AG10803 (cell line): ENCODE measurements around the gene MFSD6L.

Experiments
- DNase-seq: peaks from one replicate; pipeline ENCODE4 v3.0.0; 2010; ENCODE audit warnings: low read depth
- H3K4me3 ChIP-seq: 2 replicates; pipeline ENCODE4 v1.5.1; 2011; ENCODE audit warnings: mild to moderate bottlenecking, low read length, control low read depth
- TF ChIP-seq, protein P1 (sequence below): conservative IDR thresholded peaks from 2 replicates; pipeline ENCODE4 v1.5.1; 2011; ENCODE audit warnings: mild to moderate bottlenecking, low read length, control low read depth, inconsistent platforms

The MFSD6L gene

DNA sequence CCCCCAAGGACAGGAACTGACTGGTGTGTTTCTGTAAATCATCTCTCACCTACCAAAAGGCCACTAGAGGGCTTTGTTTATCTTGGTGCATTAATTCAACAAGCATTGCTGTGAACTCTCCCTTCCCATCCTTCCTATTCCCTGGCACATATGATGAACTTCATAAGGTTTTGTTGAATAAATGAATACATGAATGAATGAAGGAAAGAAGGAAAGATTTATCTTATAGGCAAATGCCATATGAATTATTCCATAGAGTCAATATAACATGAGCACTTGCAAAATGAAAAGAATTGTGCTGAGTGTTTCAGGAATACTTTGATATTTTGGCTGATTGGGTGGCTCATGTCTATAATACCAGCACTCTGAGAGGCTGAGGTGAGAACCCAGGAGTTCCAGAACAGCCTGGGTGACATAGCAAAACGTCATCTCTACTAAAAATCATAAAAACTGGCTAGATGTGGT lies 45.2 kb downstream of the MFSD6L start:
- TF ChIP-seq, protein P1, sequence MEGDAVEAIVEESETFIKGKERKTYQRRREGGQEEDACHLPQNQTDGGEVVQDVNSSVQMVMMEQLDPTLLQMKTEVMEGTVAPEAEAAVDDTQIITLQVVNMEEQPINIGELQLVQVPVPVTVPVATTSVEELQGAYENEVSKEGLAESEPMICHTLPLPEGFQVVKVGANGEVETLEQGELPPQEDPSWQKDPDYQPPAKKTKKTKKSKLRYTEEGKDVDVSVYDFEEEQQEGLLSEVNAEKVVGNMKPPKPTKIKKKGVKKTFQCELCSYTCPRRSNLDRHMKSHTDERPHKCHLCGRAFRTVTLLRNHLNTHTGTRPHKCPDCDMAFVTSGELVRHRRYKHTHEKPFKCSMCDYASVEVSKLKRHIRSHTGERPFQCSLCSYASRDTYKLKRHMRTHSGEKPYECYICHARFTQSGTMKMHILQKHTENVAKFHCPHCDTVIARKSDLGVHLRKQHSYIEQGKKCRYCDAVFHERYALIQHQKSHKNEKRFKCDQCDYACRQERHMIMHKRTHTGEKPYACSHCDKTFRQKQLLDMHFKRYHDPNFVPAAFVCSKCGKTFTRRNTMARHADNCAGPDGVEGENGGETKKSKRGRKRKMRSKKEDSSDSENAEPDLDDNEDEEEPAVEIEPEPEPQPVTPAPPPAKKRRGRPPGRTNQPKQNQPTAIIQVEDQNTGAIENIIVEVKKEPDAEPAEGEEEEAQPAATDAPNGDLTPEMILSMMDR: peak; percentile 54
- H3K4me3 ChIP-seq: no peak overlapping the region
- DNase-seq: peak; percentile 25

- H3K4me3 ChIP-seq: no peak overlapping the region
- DNase-seq: no peak
- TF ChIP-seq, protein P1: no peak
These were observed 45.8 kb downstream of the MFSD6L start for GRCh38 chr17:8753136-8753975.

DNA sequence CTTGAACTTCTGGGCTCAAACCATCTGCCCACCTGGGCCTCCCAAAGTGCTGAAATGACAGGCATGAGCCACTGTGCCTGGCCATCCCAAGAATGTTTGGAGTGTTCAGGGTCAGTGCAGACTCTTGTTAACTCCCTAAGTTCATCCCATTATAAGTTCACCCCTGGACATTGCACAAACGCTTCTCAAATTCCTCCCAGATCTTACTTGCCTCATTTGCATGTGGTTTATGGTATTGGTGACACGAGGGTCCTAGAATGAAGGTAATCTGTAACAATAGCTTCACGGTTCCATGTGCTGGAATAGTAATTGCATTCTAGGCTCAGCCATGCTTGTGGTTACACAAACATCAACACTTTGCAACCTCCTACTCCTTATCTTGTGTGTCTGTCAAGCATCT lies 49.5 kb downstream of the MFSD6L start:
- no peak for DNase-seq
- no peak overlapping the region for H3K4me3 ChIP-seq
- TF ChIP-seq, protein P1: no peak

GRCh38 chr17:8747742-8748141 lies 51.4 kb downstream of the MFSD6L start:
- TF ChIP-seq, protein P1: no peak
- H3K4me3 ChIP-seq: no peak overlapping the region
- DNase-seq: no peak
